HCT116 (cell line): ENCODE data around the gene RILPL1. TPM values are rescaled to one million over a fixed set of nuclear protein-coding genes. Genes with fewer than 3 reads are reported as not detected.

Source experiments
- ATAC-seq: fragments of 200-7000 bp; cut with Tn5 transposase; 2 replicates; pipeline ENCODE4 v1.9.1; 2020; ENCODE audit warnings: mild to moderate bottlenecking, moderate library complexity
- BruUV-seq: library from RNA; stranded (reverse); fragments of 400-500 nt; replicated peaks from 2 replicates; lab custom pipeline; 2021; lab: Mats Ljungman, UMichigan
- CTCF ChIA-PET: fragments of 300-600 bp; sonication (Branson Sonifier 250); formaldehyde crosslinking; loops from one replicate; lab custom pipeline; 2021; ENCODE audit warnings: antibody characterized with exemption; lab: Charles Lee
- POLR2A ChIA-PET: fragments of 300-600, 350-600 bp; sonication (Branson Sonifier 250); formaldehyde crosslinking; loops from one replicate; lab custom pipeline; 2021; ENCODE audit warnings: antibody characterized with exemption; lab: Charles Lee
- RAD21 ChIA-PET, 2 experiments: fragments of 300-600 bp; sonication (Branson Sonifier 250); formaldehyde crosslinking; loops; one replicate each; lab custom pipeline; 2023; ENCODE audit warnings: low total read pairs in 2 of 2; ENCODE audit not compliant: uncharacterized antibody in 2 of 2, unreplicated experiment in 2 of 2, low non-redundant PET in 1 of 2; lab: Charles Lee
- DNase-seq: peaks from one replicate; pipeline ENCODE4 v3.0.0-alpha.2; 2010; ENCODE audit warnings: low read depth, low spot score
- H2AFZ ChIP-seq: fragments of 200-600 bp; shearing (Covaris generic), sonication (generic); 2 replicates; pipeline ENCODE4 v1.6.1; 2017; ENCODE audit warnings: low read depth, mixed run types, mixed read lengths, antibody characterized with exemption, low read length; ENCODE audit not compliant: poor library complexity, severe bottlenecking
- H3K27ac ChIP-seq: 2 replicates; pipeline ENCODE4 v1.5.1; 2012; ENCODE audit warnings: low read depth, low read length
- H3K27me3 ChIP-seq: fragments of 200-600 bp; sonication (generic); 2 replicates; pipeline ENCODE4 v1.6.1; 2016; ENCODE audit warnings: mixed run types, low read length, mixed read lengths; ENCODE audit not compliant: insufficient read depth
- H3K36me3 ChIP-seq, 2 experiments: fragments of 200-500 bp in 1 of 2; fragments of 200-600 bp in 1 of 2; sonication (Bioruptor generic) in 1 of 2; sonication (generic) in 1 of 2; 2 replicates each; pipeline versions ENCODE4 v1.5.1 to v1.6.1; 2014 to 2016; ENCODE audit warnings: low read length in 2 of 2, inconsistent platforms in 1 of 2, mixed read lengths in 1 of 2, mixed run types in 1 of 2; ENCODE audit not compliant: insufficient read depth in 2 of 2, control insufficient read depth in 1 of 2
- H3K4me1 ChIP-seq, 2 experiments: fragments of 200-600 bp in 1 of 2; sonication (generic) in 1 of 2; 2 replicates each; pipeline versions ENCODE4 v1.5.1 to v1.6.1; 2012 to 2017; ENCODE audit warnings: low read length in 2 of 2, inconsistent platforms in 1 of 2, mild to moderate bottlenecking in 1 of 2, mixed read lengths in 1 of 2, mixed run types in 1 of 2, moderate library complexity in 1 of 2; ENCODE audit not compliant: insufficient read depth in 2 of 2, control insufficient read depth in 1 of 2
- H3K4me2 ChIP-seq: fragments of 200-600 bp; sonication (generic); 2 replicates; pipeline ENCODE4 v1.6.1; 2017; ENCODE audit warnings: mixed run types, low read length, mixed read lengths
- H3K4me3 ChIP-seq, 2 experiments: fragments of 200-600 bp in 1 of 2; sonication (generic) in 1 of 2; replicated peaks in 1 of 2; 2 replicates each; pipeline ENCODE4 v1.5.1; 2011 to 2016; ENCODE audit warnings: low read length in 2 of 2, control low read depth in 1 of 2, low read depth in 1 of 2, mild to moderate bottlenecking in 1 of 2, mixed read lengths in 1 of 2, mixed run types in 1 of 2
- H3K79me2 ChIP-seq: fragments of 200-600 bp; sonication (generic); 2 replicates; pipeline ENCODE4 v1.6.1; 2017; ENCODE audit warnings: mild to moderate bottlenecking, mixed run types, low read length, moderate library complexity, mixed read lengths; ENCODE audit not compliant: insufficient read depth
- H3K9ac ChIP-seq: fragments of 200-600 bp; sonication (generic); 2 replicates; pipeline ENCODE4 v1.6.1; 2016; ENCODE audit warnings: low read length, mixed read lengths
- H3K9me2 ChIP-seq: fragments of 200-600 bp; sonication (generic), shearing (Covaris generic); 2 replicates; pipeline ENCODE4 v1.6.1; 2017; ENCODE audit warnings: mixed run types, mild to moderate bottlenecking, moderate library complexity; ENCODE audit not compliant: insufficient read depth
- H3K9me3 ChIP-seq, 2 experiments: fragments of 200-500 bp in 1 of 2; fragments of 200-600 bp in 1 of 2; sonication (Bioruptor generic) in 1 of 2; sonication (generic) in 1 of 2; 2 replicates each; pipeline ENCODE4 v1.6.1; 2014 to 2017; ENCODE audit warnings: low read length in 2 of 2, mixed read lengths in 2 of 2, inconsistent platforms in 1 of 2, low read depth in 1 of 2, mild to moderate bottlenecking in 1 of 2, mixed run types in 1 of 2, moderate library complexity in 1 of 2; ENCODE audit not compliant: control insufficient read depth in 1 of 2, insufficient read depth in 1 of 2
- H4K20me1 ChIP-seq: fragments of 200-600 bp; sonication (generic), shearing (Covaris generic); 2 replicates; pipeline ENCODE4 v1.6.1; 2017; ENCODE audit warnings: mixed run types, mild to moderate bottlenecking, moderate library complexity; ENCODE audit not compliant: insufficient read depth
- ATF3 ChIP-seq: IDR thresholded peaks from 2 replicates; pipeline ENCODE4 v1.6.1; 2012
- EZH2phosphoT487 ChIP-seq: fragments of 200-600 bp; IDR thresholded peaks from 2 replicates; pipeline ENCODE4 v1.6.1; 2018; ENCODE audit warnings: antibody characterized with exemption, borderline replicate concordance
- POLR2A ChIP-seq: IDR thresholded peaks from 2 replicates; pipeline ENCODE4 v1.7.0; 2011; ENCODE audit warnings: borderline replicate concordance; ENCODE audit not compliant: insufficient read depth, insufficient read length; ENCODE audit errors: extremely low read depth
- POLR2AphosphoS5 ChIP-seq: IDR thresholded peaks from 2 replicates; pipeline ENCODE4 v1.6.1; 2011; ENCODE audit warnings: mild to moderate bottlenecking, low read depth, low read length, moderate library complexity
- RAD21 ChIP-seq: IDR thresholded peaks from 2 replicates; pipeline ENCODE4 v1.6.1; 2012; ENCODE audit warnings: low read depth, mild to moderate bottlenecking
- REST ChIP-seq: IDR thresholded peaks from 2 replicates; pipeline ENCODE4 v1.6.1; 2012; ENCODE audit warnings: low read depth
- SP1 ChIP-seq: IDR thresholded peaks from 2 replicates; pipeline ENCODE4 v1.6.1; 2012; ENCODE audit warnings: low read depth
- SRF ChIP-seq: IDR thresholded peaks from 2 replicates; pipeline ENCODE4 v1.6.1; 2012; ENCODE audit warnings: low read depth
- YY1 ChIP-seq: IDR thresholded peaks from 2 replicates; pipeline ENCODE4 v1.6.1; 2011; ENCODE audit warnings: low read length, low read depth, moderate library complexity, mild to moderate bottlenecking; ENCODE audit not compliant: insufficient replicate concordance; ENCODE audit errors: extremely low read depth
- ZNF274 ChIP-seq: fragments of 200-500 bp; sonication (Bioruptor generic); IDR thresholded peaks from 2 replicates; pipeline ENCODE4 v1.6.1; 2014; ENCODE audit warnings: mild to moderate bottlenecking, low read depth, low read length, inconsistent platforms
- intact Hi-C: fragments of 100-400 bp; cut with micrococcal nuclease; formaldehyde crosslinking; loops from 2 replicates; pipeline ENCODE4 v1.10.0; 2022
- total RNA-seq: library from RNA; stranded (reverse); gene quantifications from one replicate; pipeline ENCODE4 v1.2.1, GENCODE V29; 2021; ENCODE audit not compliant: unreplicated experiment

The RILPL1 gene
- total RNA-seq, 1 experiment from 2014 or later = 11.8 TPM

GRCh38 chr12:123478762-123479161, 54.8 kb downstream of the RILPL1 start:
- H2AFZ ChIP-seq = no peak overlapping the region
- no peaks in the 10 kb centered on the region for H3K27me3 ChIP-seq
- DNase-seq (no peak), ATAC-seq (no peak)
- ChIA-PET POLR2A (no interaction called here), CTCF (no interaction called here), RAD21 (no interaction called here)
- H3K4me3 ChIP-seq = no peak overlapping the region
- no peaks in the 10 kb centered on the region for H3K4me1 ChIP-seq
- H3K4me2 ChIP-seq = no peak overlapping the region
- no TSS peak for BruUV-seq
- H3K79me2 ChIP-seq = no peaks in the 10 kb centered on the region
- H4K20me1 ChIP-seq = no peaks in the 10 kb centered on the region
- no peaks in the 10 kb centered on the region for H3K9me2 ChIP-seq
- no peak for TF ChIP-seq EZH2phosphoT487
- TF ChIP-seq RAD21 = no peak
- no peak for TF ChIP-seq POLR2AphosphoS5
- TF ChIP-seq ZNF274 = no peak
- TF ChIP-seq SRF = no peak
- no peak for TF ChIP-seq ATF3
- no peak for TF ChIP-seq REST
- no peak for TF ChIP-seq POLR2A
- no peak for TF ChIP-seq SP1
- no peak for TF ChIP-seq YY1
- H3K9me3 ChIP-seq = no peaks in the 10 kb centered on the region
- intact Hi-C loops = no loop called here
- no peak overlapping the region for H3K27ac ChIP-seq
- no peak overlapping the region for H3K9ac ChIP-seq
- no peaks in the 10 kb centered on the region; a peak in 1 of 4 replicates for H3K36me3 ChIP-seq
